Chondrocyte (in vitro differentiated cells): Measurements from ENCODE around the gene GNB1L. TPM values are rescaled to one million over a fixed set of nuclear protein-coding genes. Genes with fewer than 3 reads are reported as not detected.

ENCODE experiments used
- DNase-seq: peaks from one replicate; pipeline ENCODE4 v3.0.0; 2021; ENCODE audit warnings: mixed read lengths, low spot score
- H3K27ac Mint-ChIP-seq: one replicate; pipeline ENCODE4 v1.8.0; 2021; ENCODE audit warnings: mild to moderate bottlenecking, moderate library complexity, mixed read lengths; ENCODE audit not compliant: unreplicated experiment
- H3K27me3 Mint-ChIP-seq: 2 replicates; pipeline ENCODE4 v1.8.0; 2021; ENCODE audit warnings: low read depth, mixed read lengths
- H3K36me3 Mint-ChIP-seq: 2 replicates; pipeline ENCODE4 v1.8.0; 2021; ENCODE audit warnings: low read depth, mixed read lengths
- H3K4me1 Mint-ChIP-seq: 2 replicates; pipeline ENCODE4 v1.8.0; 2021; ENCODE audit warnings: low read depth, mild to moderate bottlenecking, mixed read lengths
- H3K4me3 Mint-ChIP-seq: one replicate; pipeline ENCODE4 v1.8.0; 2021; ENCODE audit warnings: mild to moderate bottlenecking, moderate library complexity, mixed read lengths; ENCODE audit not compliant: unreplicated experiment
- H3K9me3 Mint-ChIP-seq: 2 replicates; pipeline ENCODE4 v1.8.0; 2021; ENCODE audit warnings: low read depth, mixed read lengths
- CTCF ChIP-seq: fragments of 200-600 bp; sonication (generic); IDR thresholded peaks from 2 replicates; pipeline ENCODE4 v1.5.0; 2021; ENCODE audit warnings: antibody characterized with exemption, mild to moderate bottlenecking, moderate library complexity
- total RNA-seq: library from RNA; stranded (reverse); gene quantifications from 3 replicates; pipeline ENCODE4 v1.2.1, GENCODE V29; 2021

The GNB1L gene
- total RNA-seq, 1 donor from 2014 or later, result 5.3 TPM

- Mint-ChIP-seq H3K4me1 (peaks cover 3% of the 10 kb centered on the region), H3K27ac (no peak overlapping the region), H3K36me3 (no peaks in the 10 kb centered on the region), H3K9me3 (no peaks in the 10 kb centered on the region), H3K4me3 (no peak overlapping the region), H3K27me3 (no peaks in the 10 kb centered on the region)
- TF ChIP-seq CTCF, result no peak
- DNase-seq, result no peak
These were observed 112.3 kb downstream of the GNB1L start for GRCh38 chr22:19742160-19743066.

- no peak for TF ChIP-seq CTCF
- no peak for DNase-seq
- H3K27me3 Mint-ChIP-seq, result no peaks in the 10 kb centered on the region
- H3K36me3 Mint-ChIP-seq, result no peaks in the 10 kb centered on the region
- H3K4me1 Mint-ChIP-seq, result peaks cover 3% of the 10 kb centered on the region
- no peaks in the 10 kb centered on the region for H3K9me3 Mint-ChIP-seq
- no peak overlapping the region for H3K4me3 Mint-ChIP-seq
- H3K27ac Mint-ChIP-seq, result no peak overlapping the region
These were observed 113.6 kb downstream of the GNB1L start for GRCh38 chr22:19741053-19741452.

- Mint-ChIP-seq H3K4me1 (peaks cover 3% of the 10 kb centered on the region), H3K27ac (no peak overlapping the region), H3K27me3 (no peaks in the 10 kb centered on the region), H3K9me3 (no peaks in the 10 kb centered on the region), H3K4me3 (no peak overlapping the region), H3K36me3 (no peaks in the 10 kb centered on the region)
- DNase-seq, result no peak
- TF ChIP-seq CTCF, result no peak
These were observed 114.1 kb downstream of the GNB1L start for GRCh38 chr22:19740586-19740985.

GRCh38 chr22:19739911-19740449, 114.7 kb downstream of the GNB1L start:
- Mint-ChIP-seq H3K27me3 (no peaks in the 10 kb centered on the region), H3K4me3 (no peak overlapping the region), H3K9me3 (no peaks in the 10 kb centered on the region), H3K27ac (no peak overlapping the region), H3K4me1 (peaks cover 2% of the 10 kb centered on the region), H3K36me3 (no peaks in the 10 kb centered on the region)
- no peak for DNase-seq
- no peak for TF ChIP-seq CTCF

GRCh38 chr22:19739448-19739895, 115.2 kb downstream of the GNB1L start:
- no peak for TF ChIP-seq CTCF
- no peaks in the 10 kb centered on the region for H3K27me3 Mint-ChIP-seq
- H3K4me1 Mint-ChIP-seq, result no peaks in the 10 kb centered on the region
- H3K9me3 Mint-ChIP-seq, result no peaks in the 10 kb centered on the region
- H3K4me3 Mint-ChIP-seq, result no peak overlapping the region
- H3K27ac Mint-ChIP-seq, result no peak overlapping the region
- DNase-seq, result no peak
- H3K36me3 Mint-ChIP-seq, result no peaks in the 10 kb centered on the region
